ENCODE results near the gene LRRC8A. TPM values are rescaled to one million over a fixed set of nuclear protein-coding genes. Genes with fewer than 3 reads are reported as not detected.

LRRC8A gene
- total RNA-seq, 2 donors from 2014 or later: 54.6 to 58.7 TPM

- H3K4me3 ChIP-seq (ENCODE audit: low read length): no peak overlapping the region
- TF ChIP-seq CTCF (conservative IDR thresholded peaks at IDR 0.05): no peak
- no peaks in the 10 kb centered on the region for H3K27me3 ChIP-seq (ENCODE audit: control insufficient read depth, insufficient read depth, low read length, poor library complexity, severe bottlenecking)
- no peaks in the 10 kb centered on the region for H3K4me1 ChIP-seq (ENCODE audit: control insufficient read depth, insufficient read depth, low read length)
- peaks cover 28% of the 10 kb centered on the region for H3K36me3 Mint-ChIP-seq (ENCODE audit: low read depth)
- peaks cover 41% of the 10 kb centered on the region for H3K36me3 ChIP-seq (ENCODE audit: control insufficient read depth, insufficient read depth, low read length)
- 92 to 96% methylated on average over 2 of the region's 2 CpGs for WGBS, 2 experiments (ENCODE audit: insufficient coverage in 1 of 2, insufficient read length in 1 of 2)
- H3K4me1 Mint-ChIP-seq: peaks cover 10% of the 10 kb centered on the region
- no peaks in the 10 kb centered on the region for H3K9me3 Mint-ChIP-seq
- H3K27ac Mint-ChIP-seq: peak overlapping the region; percentile 44
- H3K9ac ChIP-seq (ENCODE audit: extremely low read depth, low read length, poor library complexity, severe bottlenecking): no peak overlapping the region
- no peak overlapping the region for H3K4me3 Mint-ChIP-seq
- no peaks in the 10 kb centered on the region for H3K9me3 ChIP-seq (ENCODE audit: control insufficient read depth, low read length)
- H3K27ac ChIP-seq (ENCODE audit: low read depth, low read length): no peak overlapping the region
- peak; percentile 38 for DNase-seq
- H3K27me3 Mint-ChIP-seq (ENCODE audit: insufficient read depth): no peaks in the 10 kb centered on the region
Observed at GRCh38 chr9:128918921-128919320, 37.0 kb downstream of the LRRC8A start.

GRCh38 chr9:128919402-128920089 is 37.6 kb downstream of the LRRC8A start:
- Histone ChIP-seq H3K9me3 (ENCODE audit: control insufficient read depth, low read length) (no peaks in the 10 kb centered on the region), H3K27ac (ENCODE audit: low read depth, low read length) (no peak overlapping the region), H3K4me3 (ENCODE audit: low read length) (no peak overlapping the region), H3K4me1 (ENCODE audit: control insufficient read depth, insufficient read depth, low read length) (no peaks in the 10 kb centered on the region), H3K9ac (ENCODE audit: extremely low read depth, low read length, poor library complexity, severe bottlenecking) (no peak overlapping the region), H3K27me3 (ENCODE audit: control insufficient read depth, insufficient read depth, low read length, poor library complexity, severe bottlenecking) (no peaks in the 10 kb centered on the region), H3K36me3 (ENCODE audit: control insufficient read depth, insufficient read depth, low read length) (peaks cover 35% of the 10 kb centered on the region)
- WGBS, 2 experiments (ENCODE audit: insufficient coverage in 1 of 2, insufficient read length in 1 of 2): 97 to 100% methylated on average over 1 to 13 of the region's 14 CpGs
- Mint-ChIP-seq H3K27ac (peak overlapping the region; percentile 44), H3K9me3 (no peaks in the 10 kb centered on the region), H3K36me3 (ENCODE audit: low read depth) (peaks cover 28% of the 10 kb centered on the region), H3K4me3 (no peak overlapping the region), H3K4me1 (peaks cover 10% of the 10 kb centered on the region), H3K27me3 (ENCODE audit: insufficient read depth) (no peaks in the 10 kb centered on the region)
- peak; percentile 46 for DNase-seq
- TF ChIP-seq CTCF (conservative IDR thresholded peaks at IDR 0.05): no peak

GRCh38 chr9:128920381-128921058 is 38.6 kb downstream of the LRRC8A start, which contains the start of gene PHYHD1:
PHYHD1 (plus strand) TSS chr9:128920982; CDS start chr9:128922324, 1,342 bp downstream.
- Mint-ChIP-seq H3K27me3 (ENCODE audit: insufficient read depth) (no peaks in the 10 kb centered on the region), H3K27ac (peak within 1 kb of the TSS; percentile 97), H3K4me1 (peaks cover 10% of the 10 kb centered on the region), H3K9me3 (no peaks in the 10 kb centered on the region), H3K36me3 (ENCODE audit: low read depth) (peaks cover 25% of the 10 kb centered on the region), H3K4me3 (peak within 1 kb of the TSS; percentile 73)
- no peak for TF ChIP-seq CTCF (conservative IDR thresholded peaks at IDR 0.05)
- no peaks in the 10 kb centered on the region for H3K4me1 ChIP-seq (ENCODE audit: control insufficient read depth, insufficient read depth, low read length)
- peaks cover 28% of the 10 kb centered on the region for H3K36me3 ChIP-seq (ENCODE audit: control insufficient read depth, insufficient read depth, low read length)
- WGBS, 2 experiments (ENCODE audit: insufficient coverage in 1 of 2, insufficient read length in 1 of 2): 89 to 90% methylated on average over 10 to 13 of the region's 13 CpGs
- H3K9me3 ChIP-seq (ENCODE audit: control insufficient read depth, low read length): no peaks in the 10 kb centered on the region
- peak; percentile 53 for DNase-seq
- peak within 1 kb of the TSS; percentile 76 for H3K4me3 ChIP-seq (ENCODE audit: low read length)
- H3K27ac ChIP-seq (ENCODE audit: low read depth, low read length): peak within 1 kb of the TSS; percentile 49
- no peaks in the 10 kb centered on the region for H3K27me3 ChIP-seq (ENCODE audit: control insufficient read depth, insufficient read depth, low read length, poor library complexity, severe bottlenecking)
- peak within 1 kb of the TSS; percentile 63 for H3K9ac ChIP-seq (ENCODE audit: extremely low read depth, low read length, poor library complexity, severe bottlenecking)
